Fibroblast of pulmonary artery (primary cell): Measurements from ENCODE around the gene ARL13A.

Source experiments
- DNase-seq: peaks from one replicate; pipeline ENCODE4 v3.0.0-alpha.2; 2010; ENCODE audit warnings: low read depth
- H3K4me3 ChIP-seq: replicated peaks from 2 replicates; pipeline ENCODE4 v1.5.1; 2011; ENCODE audit warnings: low read depth, mild to moderate bottlenecking, control low read depth, low read length, moderate library complexity
- CTCF ChIP-seq: IDR thresholded peaks from 2 replicates; pipeline ENCODE4 v1.5.1; 2011; ENCODE audit warnings: mild to moderate bottlenecking, control low read depth, low read length, inconsistent platforms; ENCODE audit errors: missing control alignments

The ARL13A gene

GRCh38 chrX:100935767-100936166 is 33.7 kb upstream of the ARL13A start:
- TF ChIP-seq CTCF, result no peak
- no peak overlapping the region for H3K4me3 ChIP-seq
- DNase-seq, result no peak

GRCh38 chrX:100939333-100939732 is 30.2 kb upstream of the ARL13A start:
- no peak for TF ChIP-seq CTCF
- DNase-seq, result no peak

GRCh38 chrX:100944601-100945000 is 24.9 kb upstream of the ARL13A start:
- no peak overlapping the region for H3K4me3 ChIP-seq
- no peak for TF ChIP-seq CTCF
- DNase-seq, result no peak

More at GRCh38 chrX:100939333-100939732, 30.2 kb upstream of the ARL13A start:
- H3K4me3 ChIP-seq, result no peak overlapping the region

- DNase-seq, result peak; percentile 12
- no peak overlapping the region for H3K4me3 ChIP-seq
- no peak for TF ChIP-seq CTCF
Measured at GRCh38 chrX:100946299-100946927, 23.1 kb upstream of the ARL13A start.

- no peak for TF ChIP-seq CTCF
- H3K4me3 ChIP-seq, result no peak overlapping the region
- no peak for DNase-seq
Measured at GRCh38 chrX:100948557-100948956, 21.0 kb upstream of the ARL13A start.

GRCh38 chrX:100962811-100963210 is 6.7 kb upstream of the ARL13A start:
- DNase-seq, result no peak
- no peak for TF ChIP-seq CTCF
- H3K4me3 ChIP-seq, result no peak overlapping the region

- DNase-seq, result no peak
- no peak for TF ChIP-seq CTCF
- no peak overlapping the region for H3K4me3 ChIP-seq
Measured at GRCh38 chrX:100964362-100964761, 5.1 kb upstream of the ARL13A start.
